ENCODE measurements around the gene MRPS15. TPM values are rescaled to one million over a fixed set of nuclear protein-coding genes. Genes with fewer than 3 reads are reported as not detected.

Gene MRPS15
- total RNA-seq, 1 experiment from 2014 or later: 98.7 TPM

GRCh38 chr1:36453600-36454388, 10.4 kb downstream of the MRPS15 start:
- no peaks in the 10 kb centered on the region for H3K9me2 ChIP-seq (ENCODE audit: insufficient read depth)
- no peak overlapping the region for H3K9ac ChIP-seq (ENCODE audit: low read length)
- no TSS peak for BruUV-seq (replicated peaks)
- POLR2A ChIA-PET: interaction anchor here (1.2 kb wide), 1 partner anchor 10 kb away, joined by 3 read pairs; the partner anchor contains the start of gene MRPS15
- no peak for TF ChIP-seq MAX (IDR thresholded peaks at IDR 0.05)
- TF ChIP-seq REST (IDR thresholded peaks at IDR 0.05; ENCODE audit: low read depth): no peak
- TF ChIP-seq ELF1 (IDR thresholded peaks at IDR 0.05; ENCODE audit: borderline replicate concordance, low read depth): no peak
- no peak for TF ChIP-seq ATF3 (IDR thresholded peaks at IDR 0.05)
- TF ChIP-seq RAD21 (IDR thresholded peaks at IDR 0.05; ENCODE audit: low read depth): no peak
- no peak for TF ChIP-seq FOSL1 (IDR thresholded peaks at IDR 0.05; ENCODE audit: low read depth)
- no peak for TF ChIP-seq SIN3A (IDR thresholded peaks at IDR 0.05; ENCODE audit: low read depth)
- no peak for TF ChIP-seq YY1 (IDR thresholded peaks at IDR 0.05; ENCODE audit: extremely low read depth, insufficient replicate concordance, low read depth, low read length)
- no peak for TF ChIP-seq EGR1 (IDR thresholded peaks at IDR 0.05; ENCODE audit: low read depth)
- no peak for TF ChIP-seq ZNF274 (IDR thresholded peaks at IDR 0.05; ENCODE audit: low read depth, low read length)
- no peak for TF ChIP-seq CBX3 (IDR thresholded peaks at IDR 0.05; ENCODE audit: low read depth)
- TF ChIP-seq TCF7L2 (IDR thresholded peaks at IDR 0.05; ENCODE audit: borderline replicate concordance, extremely low read depth, insufficient read depth, insufficient read length): no peak
- TF ChIP-seq CEBPB (IDR thresholded peaks at IDR 0.05; ENCODE audit: low read depth): no peak
- intact Hi-C loops (cut with micrococcal nuclease): no loop called here
- DNase-seq (ENCODE audit: low read depth, low spot score): no peak
- H3K79me2 ChIP-seq (ENCODE audit: insufficient read depth, low read length): no peaks in the 10 kb centered on the region
- peaks cover 17 to 35% of the 10 kb centered on the region in 2 experiments for H3K36me3 ChIP-seq (ENCODE audit: control insufficient read depth in 1 of 2, insufficient read depth in 2 of 2, low read length in 2 of 2)
- RAD21 ChIA-PET (ENCODE audit: low non-redundant PET in 1 of 2, low total read pairs in 2 of 2, uncharacterized antibody in 2 of 2, unreplicated experiment in 2 of 2): no interaction called here
- H3K27ac ChIP-seq (ENCODE audit: low read depth, low read length): no peak overlapping the region
- no peak overlapping the region for H3K4me2 ChIP-seq (ENCODE audit: low read length)
- H2AFZ ChIP-seq (ENCODE audit: low read depth, low read length, poor library complexity, severe bottlenecking): no peak overlapping the region
- H4K20me1 ChIP-seq (ENCODE audit: insufficient read depth): no peaks in the 10 kb centered on the region
- no peaks in the 10 kb centered on the region for H3K27me3 ChIP-seq (ENCODE audit: insufficient read depth, low read length)
- CTCF ChIA-PET: no interaction called here
- no peaks in the 10 kb centered on the region for H3K9me3 ChIP-seq (ENCODE audit: control insufficient read depth in 1 of 2, insufficient read depth in 1 of 2, low read depth in 1 of 2, low read length in 2 of 2)
- ATAC-seq: no peak
- no peak overlapping the region for H3K4me3 ChIP-seq (replicated peaks in 1 of 2; ENCODE audit: low read depth in 1 of 2, low read length in 2 of 2)
- peaks cover 3 to 18% of the 10 kb centered on the region in 2 experiments; a peak in 3 of 4 replicates for H3K4me1 ChIP-seq (ENCODE audit: control insufficient read depth in 1 of 2, insufficient read depth in 2 of 2, low read length in 2 of 2)

All from HCT116 (cell line).